Urinary bladder (tissue), 4 donors: ENCODE data around the gene IL31. TPM values are rescaled to one million over a fixed set of nuclear protein-coding genes. Genes with fewer than 3 reads are reported as not detected.
"Not testable (repeated sequence)": the region's sequence is repeated elsewhere in the genome, so short reads cannot be mapped to it uniquely, and the experiment has no call there.

ENCODE experiments used
- DNase-seq: peaks from one replicate; pipeline ENCODE4 v3.0.0-alpha.2; 2015; ENCODE audit errors: extremely low spot score
- H3K27ac ChIP-seq: one replicate; pipeline ENCODE4 v1.5.1; 2013; ENCODE audit warnings: low read depth, mild to moderate bottlenecking, moderate library complexity
- H3K36me3 ChIP-seq: one replicate; pipeline ENCODE4 v1.6.1; 2013; ENCODE audit warnings: mild to moderate bottlenecking, moderate library complexity; ENCODE audit not compliant: insufficient read depth
- H3K4me1 ChIP-seq: one replicate; pipeline ENCODE4 v1.6.1; 2013; ENCODE audit warnings: mild to moderate bottlenecking, moderate library complexity; ENCODE audit not compliant: insufficient read depth
- H3K4me3 ChIP-seq: one replicate; pipeline ENCODE4 v1.5.1; 2013; ENCODE audit warnings: low read depth, low read length
- WGBS: extraction: QIAGEN DNeasy Blood & Tissue Kit; methylation state at CpG from one replicate; pipeline ENCODE4 v1.1.7; 2013; 5-methylcytosine and 5-hydroxymethylcytosine counted together
- polyA plus RNA-seq: library from polyadenylated mRNA; stranded (reverse); fragments of 200-250 nt; gene quantifications from one replicate; pipeline ENCODE4 v1.2.3, GENCODE V29; 2013
- total RNA-seq: library from RNA; depleted of rRNA; stranded (reverse); fragments of >200 nt; gene quantifications from one replicate; pipeline ENCODE4 v1.2.3, GENCODE V29; 2014
- donor health status: healthy with polysubstance abuse.
- donor health status: healthy.

IL31 gene
- total RNA-seq (not detected), polyA plus RNA-seq (not detected)

GRCh38 chr12:122174155-122174845, at the start of gene IL31:
Gene IL31 (minus strand): TSS chr12:122174221. CDS start chr12:122174172, 49 bp downstream.
- no peak for DNase-seq
- Histone ChIP-seq H3K4me3 (no peak within 1 kb of the TSS), H3K36me3 (no peaks in the 10 kb centered on the region), H3K27ac (no peak within 1 kb of the TSS), H3K4me1 (no peaks in the 10 kb centered on the region)
- WGBS, result 90% methylated on average over 17 of the region's 17 CpGs

GRCh38 chr12:122216445-122216844, 42.4 kb upstream of the IL31 start:
- no peak overlapping the region for H3K4me3 ChIP-seq
- WGBS, result 99% methylated on average over 1 of the region's 1 CpG
- no peak overlapping the region for H3K27ac ChIP-seq
- no peaks in the 10 kb centered on the region for H3K4me1 ChIP-seq
- H3K36me3 ChIP-seq, result peaks cover 23% of the 10 kb centered on the region
- no peak for DNase-seq

- peaks cover 26% of the 10 kb centered on the region for H3K36me3 ChIP-seq
- 80% methylated on average over 5 of the region's 5 CpGs for WGBS
Measured at GRCh38 chr12:122215771-122216170, 41.8 kb upstream of the IL31 start.

GRCh38 chr12:122208073-122208820, 34.2 kb upstream of the IL31 start:
- H3K4me1 ChIP-seq, result no peaks in the 10 kb centered on the region
- H3K4me3 ChIP-seq, result no peak overlapping the region
- peaks cover 13% of the 10 kb centered on the region for H3K36me3 ChIP-seq
- WGBS, result 93% methylated on average over 18 of the region's 18 CpGs
- no peak overlapping the region for H3K27ac ChIP-seq
- no peak for DNase-seq

More at GRCh38 chr12:122215771-122216170, 41.8 kb upstream of the IL31 start:
- no peaks in the 10 kb centered on the region for H3K4me1 ChIP-seq
- no peak for DNase-seq
- H3K27ac ChIP-seq, result no peak overlapping the region
- no peak overlapping the region for H3K4me3 ChIP-seq

- no peaks in the 10 kb centered on the region for H3K4me1 ChIP-seq
- H3K4me3 ChIP-seq, result no peak overlapping the region
- H3K27ac ChIP-seq, result no peak overlapping the region
- H3K36me3 ChIP-seq, result peaks cover 8% of the 10 kb centered on the region
- 84% methylated on average over 8 of the region's 8 CpGs for WGBS
- no peak for DNase-seq
Measured at GRCh38 chr12:122207391-122207790, 33.4 kb upstream of the IL31 start.

- no peak for DNase-seq
- Histone ChIP-seq H3K4me1 (no peaks in the 10 kb centered on the region), H3K36me3 (peaks cover 6% of the 10 kb centered on the region), H3K27ac (no peak overlapping the region), H3K4me3 (no peak overlapping the region)
- WGBS, result 92% methylated on average over 8 of the region's 8 CpGs
Measured at GRCh38 chr12:122206976-122207375, 33.0 kb upstream of the IL31 start.

- no peaks in the 10 kb centered on the region for H3K4me1 ChIP-seq
- no peak overlapping the region for H3K4me3 ChIP-seq
- WGBS, result 68% methylated on average over 27 of the region's 27 CpGs
- peaks cover 3% of the 10 kb centered on the region for H3K36me3 ChIP-seq
- no peak overlapping the region for H3K27ac ChIP-seq
- DNase-seq, result no peak
Measured at GRCh38 chr12:122206111-122206881, 32.3 kb upstream of the IL31 start.

GRCh38 chr12:122205053-122205925, 31.3 kb upstream of the IL31 start:
- Histone ChIP-seq H3K4me1 (no peaks in the 10 kb centered on the region), H3K4me3 (no peak overlapping the region), H3K36me3 (peaks cover 2% of the 10 kb centered on the region), H3K27ac (no peak overlapping the region)
- WGBS, result 42% methylated on average over 23 of the region's 23 CpGs
- DNase-seq, result no peak

- H3K36me3 ChIP-seq, result peaks cover 2% of the 10 kb centered on the region
- no peaks in the 10 kb centered on the region for H3K4me1 ChIP-seq
- no peak for DNase-seq
- H3K27ac ChIP-seq, result no peak overlapping the region
- H3K4me3 ChIP-seq, result peak overlapping the region; percentile 51
- 10% methylated on average over 71 of the region's 71 CpGs for WGBS
Measured at GRCh38 chr12:122204167-122205052, 30.4 kb upstream of the IL31 start.

- Histone ChIP-seq H3K36me3 (peaks cover 2% of the 10 kb centered on the region), H3K4me3 (peak within 1 kb of the TSS; percentile 51), H3K4me1 (no peaks in the 10 kb centered on the region), H3K27ac (no peak within 1 kb of the TSS)
- DNase-seq, result no peak
- under 1% methylated on average over 104 of the region's 104 CpGs for WGBS
Measured at GRCh38 chr12:122203301-122204166, 29.5 kb upstream of the IL31 start, which contains the start of gene B3GNT4. Gene B3GNT4 (plus strand): TSS chr12:122203709. CDS start chr12:122204619, 910 bp downstream.

- not testable (repeated sequence) for H3K27ac ChIP-seq, H3K4me1 ChIP-seq, DNase-seq, H3K36me3 ChIP-seq
- peak overlapping the region; percentile 51 for H3K4me3 ChIP-seq
- 59% methylated on average over 19 of the region's 19 CpGs for WGBS
Measured at GRCh38 chr12:122202811-122203210, 28.8 kb upstream of the IL31 start.
